Tibial nerve (tissue), 4 donors: ENCODE measurements around the gene AUH. TPM values are rescaled to one million over a fixed set of nuclear protein-coding genes. Genes with fewer than 3 reads are reported as not detected.

Experiments used
- DNase-seq, 2 donors: peaks; one replicate each; pipeline ENCODE4 v3.0.0-alpha.2; 2019; ENCODE audit warnings: low spot score in 2 of 2
- H3K27ac ChIP-seq, 4 donors: fragments of 200-600 bp; sonication (generic) in 3 of 4; one replicate each; pipeline ENCODE4 v1.5.1; 2017 to 2019; ENCODE audit warnings: mild to moderate bottlenecking in 1 of 4
- H3K27me3 ChIP-seq, 2 donors: fragments of 200-600 bp; sonication (generic) in 1 of 2; one replicate each; pipeline versions ENCODE4 v1.5.1 to v1.6.0; 2017 to 2019
- H3K36me3 ChIP-seq, 3 donors: fragments of 200-600 bp; sonication (generic); one replicate each; pipeline ENCODE4 v1.5.1; 2018 to 2019
- H3K4me1 ChIP-seq, 4 donors: fragments of 200-600 bp; sonication (generic) in 3 of 4; one replicate each; pipeline ENCODE4 v1.5.1; 2017 to 2019
- H3K4me3 ChIP-seq, 4 donors: fragments of 200-600 bp; sonication (generic) in 3 of 4; one replicate each; pipeline ENCODE4 v1.5.1; 2017 to 2019; ENCODE audit warnings: mild to moderate bottlenecking in 1 of 4, moderate library complexity in 1 of 4
- H3K9me3 ChIP-seq, 4 donors: fragments of 200-600 bp; sonication (generic) in 3 of 4; one replicate each; pipeline ENCODE4 v1.5.1; 2017 to 2019
- EP300 ChIP-seq, 2 donors: sonication (generic); formaldehyde crosslinking; IDR thresholded peaks; one replicate each; pipeline ENCODE4 v1.6.1; 2017; ENCODE audit warnings: antibody characterized with exemption in 2 of 2, mild to moderate bottlenecking in 1 of 2
- POLR2A ChIP-seq, 2 donors: fragments of 450-650 bp; IDR thresholded peaks; one replicate each; pipeline ENCODE4 v1.6.1; 2017; ENCODE audit warnings: antibody characterized with exemption in 2 of 2, mild to moderate bottlenecking in 2 of 2, moderate library complexity in 2 of 2
- WGBS, 2 donors: methylation state at CpG; one replicate each; pipeline ENCODE4 v1.1.5; 2018; 5-methylcytosine and 5-hydroxymethylcytosine counted together
- total RNA-seq, 4 donors: library from RNA; depleted of rRNA; stranded (reverse); fragments of >200 nt; gene quantifications; one replicate each; pipeline ENCODE4 v1.1.0, GENCODE V29; 2016
- TF ChIP-seq, protein P1 (sequence below), 5 experiments: fragments of 200-600 bp in 3 of 5; fragments of 450-650 bp in 2 of 5; sonication (generic) in 3 of 5; IDR thresholded peaks; one replicate each; pipeline ENCODE4 v1.5.1; 2016 to 2019; ENCODE audit warnings: antibody characterized with exemption in 5 of 5, mild to moderate bottlenecking in 3 of 5, moderate library complexity in 2 of 5

AUH gene
- total RNA-seq, 4 donors from 2014 or later = 40.5 to 70.1 (median 44.9) TPM

GRCh38 chr9:91341258-91341746 is 20.4 kb downstream of the AUH start:
- H3K9me3 ChIP-seq = no peaks in the 10 kb centered on the region
- H3K27me3 ChIP-seq = no peaks in the 10 kb centered on the region
- H3K4me3 ChIP-seq = no peak overlapping the region
- WGBS, 2 donors = 67% methylated on average over 3 of the region's 3 CpGs
- H3K27ac ChIP-seq = peak overlapping the region in 2 of 4 donors; percentile 59 to 65
- H3K36me3 ChIP-seq = peaks cover 0 to 50% (median 5%) of the 10 kb centered on the region in 3 donors
- TF ChIP-seq, protein P1, sequence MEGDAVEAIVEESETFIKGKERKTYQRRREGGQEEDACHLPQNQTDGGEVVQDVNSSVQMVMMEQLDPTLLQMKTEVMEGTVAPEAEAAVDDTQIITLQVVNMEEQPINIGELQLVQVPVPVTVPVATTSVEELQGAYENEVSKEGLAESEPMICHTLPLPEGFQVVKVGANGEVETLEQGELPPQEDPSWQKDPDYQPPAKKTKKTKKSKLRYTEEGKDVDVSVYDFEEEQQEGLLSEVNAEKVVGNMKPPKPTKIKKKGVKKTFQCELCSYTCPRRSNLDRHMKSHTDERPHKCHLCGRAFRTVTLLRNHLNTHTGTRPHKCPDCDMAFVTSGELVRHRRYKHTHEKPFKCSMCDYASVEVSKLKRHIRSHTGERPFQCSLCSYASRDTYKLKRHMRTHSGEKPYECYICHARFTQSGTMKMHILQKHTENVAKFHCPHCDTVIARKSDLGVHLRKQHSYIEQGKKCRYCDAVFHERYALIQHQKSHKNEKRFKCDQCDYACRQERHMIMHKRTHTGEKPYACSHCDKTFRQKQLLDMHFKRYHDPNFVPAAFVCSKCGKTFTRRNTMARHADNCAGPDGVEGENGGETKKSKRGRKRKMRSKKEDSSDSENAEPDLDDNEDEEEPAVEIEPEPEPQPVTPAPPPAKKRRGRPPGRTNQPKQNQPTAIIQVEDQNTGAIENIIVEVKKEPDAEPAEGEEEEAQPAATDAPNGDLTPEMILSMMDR (IDR thresholded peaks at IDR 0.05) = no peak
- TF ChIP-seq POLR2A (IDR thresholded peaks at IDR 0.05) (no peak), EP300 (IDR thresholded peaks at IDR 0.05) (no peak)
- no peak for DNase-seq
- H3K4me1 ChIP-seq = peaks cover 0 to 20% (median 4%) of the 10 kb centered on the region in 4 donors

- H3K27me3 ChIP-seq = no peaks in the 10 kb centered on the region
- peaks cover 0 to 20% (median 4%) of the 10 kb centered on the region in 4 donors for H3K4me1 ChIP-seq
- no peaks in the 10 kb centered on the region for H3K9me3 ChIP-seq
- DNase-seq = no peak
- H3K36me3 ChIP-seq = peaks cover 0 to 50% (median 5%) of the 10 kb centered on the region in 3 donors
- WGBS, 2 donors = 93 to 94% methylated on average over 1 of the region's 1 CpG
- no peak for TF ChIP-seq EP300 (IDR thresholded peaks at IDR 0.05)
- TF ChIP-seq POLR2A (IDR thresholded peaks at IDR 0.05) = no peak
- TF ChIP-seq, protein P1 (IDR thresholded peaks at IDR 0.05) = no peak
- peak overlapping the region in 2 of 4 donors; percentile 59 to 65 for H3K27ac ChIP-seq
- H3K4me3 ChIP-seq = no peak overlapping the region
Measured at GRCh38 chr9:91340395-91340967, 21.2 kb downstream of the AUH start.

DNA sequence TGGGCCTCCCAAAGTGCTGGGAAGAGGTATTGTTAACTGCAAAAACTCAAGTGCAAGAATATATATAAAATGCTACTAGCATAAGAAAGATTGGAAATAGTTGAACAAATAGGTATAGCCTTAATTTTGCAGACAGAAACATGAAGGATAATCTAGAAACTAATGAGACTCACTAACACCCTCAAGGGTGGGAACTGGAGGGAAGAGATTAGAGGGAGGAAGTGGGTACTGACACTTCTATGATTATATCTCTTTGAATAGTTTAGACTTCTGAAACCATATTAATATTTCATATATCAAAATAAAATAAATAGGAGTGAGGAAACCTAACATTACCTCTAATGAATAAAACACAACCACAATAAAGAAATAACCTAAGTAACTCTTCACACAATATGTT is 23.0 kb downstream of the AUH start:
- Histone ChIP-seq H3K9me3 (no peaks in the 10 kb centered on the region), H3K27me3 (no peaks in the 10 kb centered on the region), H3K36me3 (peaks cover 0 to 46% (median 5%) of the 10 kb centered on the region in 3 donors), H3K4me1 (peaks cover 0 to 27% (median 4%) of the 10 kb centered on the region in 4 donors), H3K4me3 (no peak overlapping the region), H3K27ac (no peak overlapping the region)
- TF ChIP-seq, protein P1 (IDR thresholded peaks at IDR 0.05) = no peak
- TF ChIP-seq EP300 (IDR thresholded peaks at IDR 0.05) (no peak), POLR2A (IDR thresholded peaks at IDR 0.05) (no peak)
- no peak for DNase-seq

DNA sequence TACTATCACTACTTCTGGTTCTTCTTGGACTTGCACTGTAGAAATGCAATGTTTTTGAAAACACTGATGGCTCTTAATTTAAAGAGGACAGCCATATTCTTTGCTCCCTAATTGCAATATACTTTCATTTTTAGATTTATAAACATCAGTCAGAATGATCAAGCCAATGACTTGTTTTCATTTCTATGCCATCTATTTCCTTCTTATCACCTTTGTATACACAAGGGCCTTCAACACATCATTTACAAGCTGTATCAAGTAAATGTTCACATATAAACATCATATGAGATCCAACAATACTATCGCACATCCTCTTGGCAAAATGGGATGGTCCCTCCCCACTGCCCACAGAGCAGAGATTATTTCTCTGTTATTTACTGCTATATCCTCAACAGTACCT is 24.9 kb downstream of the AUH start:
- H3K27ac ChIP-seq = no peak overlapping the region
- 97 to 98% methylated on average over 1 of the region's 1 CpG for WGBS, 2 donors
- H3K4me1 ChIP-seq = peaks cover 0 to 34% (median 7%) of the 10 kb centered on the region in 4 donors
- H3K27me3 ChIP-seq = no peaks in the 10 kb centered on the region
- DNase-seq = no peak
- H3K4me3 ChIP-seq = no peak overlapping the region
- H3K9me3 ChIP-seq = no peaks in the 10 kb centered on the region
- H3K36me3 ChIP-seq = peaks cover 0 to 33% (median under 1%) of the 10 kb centered on the region in 3 donors
- no peak for TF ChIP-seq POLR2A (IDR thresholded peaks at IDR 0.05)
- TF ChIP-seq, protein P1 (IDR thresholded peaks at IDR 0.05) = no peak
- no peak for TF ChIP-seq EP300 (IDR thresholded peaks at IDR 0.05)

DNA sequence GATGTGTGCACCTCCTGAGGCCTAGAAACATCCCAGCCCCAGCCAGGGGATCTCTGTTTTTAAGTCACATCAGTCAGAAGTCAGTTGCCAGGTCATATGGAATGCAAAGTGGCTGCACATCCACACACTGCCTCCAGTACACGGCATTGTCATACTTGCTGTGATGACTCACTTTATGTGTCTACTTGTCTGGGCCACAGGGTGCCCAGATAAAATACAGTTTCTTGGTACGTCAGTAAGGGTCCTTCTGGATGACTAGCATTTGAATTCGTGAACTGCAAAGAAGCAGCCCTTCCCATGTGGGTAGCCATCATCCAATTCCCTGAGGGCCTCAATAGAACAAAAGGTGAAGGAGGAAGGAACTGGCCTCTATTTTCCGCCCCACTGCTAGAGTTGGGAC is 27.7 kb downstream of the AUH start:
- TF ChIP-seq EP300 (IDR thresholded peaks at IDR 0.05) (no peak), POLR2A (IDR thresholded peaks at IDR 0.05) (no peak)
- TF ChIP-seq, protein P1 (IDR thresholded peaks at IDR 0.05) = no peak
- WGBS, 2 donors = 90 to 95% methylated on average over 4 of the region's 4 CpGs
- no peak overlapping the region for H3K4me3 ChIP-seq
- peaks cover 0 to 23% (median 0%) of the 10 kb centered on the region in 3 donors for H3K36me3 ChIP-seq
- H3K27me3 ChIP-seq = no peaks in the 10 kb centered on the region
- H3K4me1 ChIP-seq = peaks cover 0 to 19% (median 4%) of the 10 kb centered on the region in 4 donors
- no peak for DNase-seq
- H3K9me3 ChIP-seq = no peaks in the 10 kb centered on the region
- no peak overlapping the region for H3K27ac ChIP-seq
